GM12865 (cell line): ENCODE data around the gene LRRC4.
A peak's percentile ranks its signal among the peaks of the same experiment; 100 is the strongest.

Experiments
- DNase-seq: peaks from one replicate; pipeline ENCODE4 v3.0.0; 2010; ENCODE audit warnings: low read depth
- H3K4me3 ChIP-seq: 2 replicates; pipeline ENCODE4 v1.5.1; 2011; ENCODE audit warnings: mild to moderate bottlenecking, low read depth, low read length, control low read depth
- CTCF ChIP-seq: IDR thresholded peaks from 2 replicates; pipeline ENCODE4 v1.5.1; 2011; ENCODE audit warnings: low read length, control low read depth, low read depth, inconsistent platforms; ENCODE audit not compliant: insufficient read depth; ENCODE audit errors: missing control alignments

LRRC4 gene

GRCh38 chr7:128041203-128041602, 10.0 kb upstream of the LRRC4 start:
- H3K4me3 ChIP-seq: no peak overlapping the region
- no peak for DNase-seq
- TF ChIP-seq CTCF: no peak

GRCh38 chr7:128040205-128040604, 9.0 kb upstream of the LRRC4 start:
- H3K4me3 ChIP-seq: no peak overlapping the region
- no peak for TF ChIP-seq CTCF
- DNase-seq: no peak

- no peak overlapping the region for H3K4me3 ChIP-seq
- DNase-seq: no peak
- TF ChIP-seq CTCF: no peak
Observed at GRCh38 chr7:128039544-128039953, 8.3 kb upstream of the LRRC4 start.

GRCh38 chr7:128037880-128038619, 6.8 kb upstream of the LRRC4 start:
- no peak for TF ChIP-seq CTCF
- DNase-seq: no peak
- H3K4me3 ChIP-seq: no peak overlapping the region

GRCh38 chr7:128037081-128037480, 5.8 kb upstream of the LRRC4 start:
- TF ChIP-seq CTCF: no peak
- H3K4me3 ChIP-seq: no peak overlapping the region
- DNase-seq: no peak

- H3K4me3 ChIP-seq: no peak overlapping the region
- TF ChIP-seq CTCF: no peak
- peak; percentile 47 for DNase-seq
Observed at GRCh38 chr7:128036226-128036940, 5.1 kb upstream of the LRRC4 start.
